ENCODE results near the gene RCSD1.

- no peak for TF ChIP-seq GATA2 (IDR thresholded peaks at IDR 0.05; ENCODE audit: low read depth, low read length)
- TF ChIP-seq GATA3 (IDR thresholded peaks at IDR 0.05; ENCODE audit: low read depth, low read length), result no peak
These were observed 93.8 kb downstream of the RCSD1 start for GRCh38 chr1:167723707-167724323.
